Measurements from ENCODE around the gene FXYD4. TPM values are rescaled to one million over a fixed set of nuclear protein-coding genes. Genes with fewer than 3 reads are reported as not detected.
A peak's percentile ranks its signal among the peaks of the same experiment; 100 is the strongest.

Gene FXYD4
- total and polyA plus RNA-seq, 2 experiments from 2014 or later = not detected

GRCh38 chr10:43386549-43386948 is 15.1 kb downstream of the FXYD4 start:
- Histone ChIP-seq H3K27ac (ENCODE audit: low read depth) (0 out of 2 replicates have a peak overlapping the region, but pooled peaks have one; percentile 60), H3F3A (replicated peaks; ENCODE audit: low read depth) (peaks cover 60% of the 10 kb centered on the region), H3K4me2 (no peak overlapping the region), H3K27me3 (ENCODE audit: insufficient read depth) (no peaks in the 10 kb centered on the region), H3K36me3 (ENCODE audit: insufficient read depth) (peaks cover 61% of the 10 kb centered on the region), H3K79me2 (replicated peaks; ENCODE audit: insufficient read depth) (peaks cover 43% of the 10 kb centered on the region), H3K4me3 (no peak overlapping the region), H4K20me1 (replicated peaks; ENCODE audit: insufficient read depth) (peaks cover 55% of the 10 kb centered on the region), H3K9me2 (ENCODE audit: insufficient read depth) (no peaks in the 10 kb centered on the region), H3K4me1 (ENCODE audit: insufficient read depth) (no peaks in the 10 kb centered on the region), H2AFZ (no peak overlapping the region)
- TF ChIP-seq CREB1 (CRISPR knock-in tag; IDR thresholded peaks at IDR 0.05; ENCODE audit: low read depth) (no peak), EZH2phosphoT487 (IDR thresholded peaks at IDR 0.05; ENCODE audit: unreplicated experiment) (no peak), CTCF (conservative IDR thresholded peaks at IDR 0.05; ENCODE audit: low read depth in 2 of 2) (no peak), JUNB (IDR thresholded peaks at IDR 0.05; ENCODE audit: unreplicated experiment) (no peak), REST (IDR thresholded peaks at IDR 0.05; ENCODE audit: unreplicated experiment) (no peak), ZNF114 (CRISPR knock-in tag; IDR thresholded peaks at IDR 0.05) (no peak), ZNF462 (CRISPR knock-in tag; IDR thresholded peaks at IDR 0.05) (no peak), STAT1 (IDR thresholded peaks at IDR 0.05; ENCODE audit: unreplicated experiment) (no peak), NANOG (IDR thresholded peaks at IDR 0.05; ENCODE audit: borderline replicate concordance) (no peak), ETS1 (IDR thresholded peaks at IDR 0.05) (no peak), ZNF331 (CRISPR knock-in tag; IDR thresholded peaks at IDR 0.05; ENCODE audit: low read depth) (no peak), POLR2AphosphoS5 (IDR thresholded peaks at IDR 0.05; ENCODE audit: low read depth) (no peak), EZH2 (IDR thresholded peaks at IDR 0.05; ENCODE audit: low read depth, unreplicated experiment) (no peak)
- ATAC-seq = no peak
- Mint-ChIP-seq H3K9me3 (no peaks in the 10 kb centered on the region; the same call in 2 of the 3 replicates), H3K27me3 (ENCODE audit: insufficient read depth, low read depth, poor library complexity) (peaks cover 11% of the 10 kb centered on the region), H3K27ac (peak overlapping the region; percentile 53; the same call in 1 of the 2 replicates), H3K36me3 (ENCODE audit: low read depth) (peaks cover 62% of the 10 kb centered on the region), H3K4me3 (no peak overlapping the region), H3K4me1 (peaks cover 7% of the 10 kb centered on the region; the same call in 2 of the 3 replicates)
- no peak for DNase-seq (ENCODE audit: low spot score)
